ENCODE measurements around the gene ATP1A3.

ATP1A3 gene

DNA sequence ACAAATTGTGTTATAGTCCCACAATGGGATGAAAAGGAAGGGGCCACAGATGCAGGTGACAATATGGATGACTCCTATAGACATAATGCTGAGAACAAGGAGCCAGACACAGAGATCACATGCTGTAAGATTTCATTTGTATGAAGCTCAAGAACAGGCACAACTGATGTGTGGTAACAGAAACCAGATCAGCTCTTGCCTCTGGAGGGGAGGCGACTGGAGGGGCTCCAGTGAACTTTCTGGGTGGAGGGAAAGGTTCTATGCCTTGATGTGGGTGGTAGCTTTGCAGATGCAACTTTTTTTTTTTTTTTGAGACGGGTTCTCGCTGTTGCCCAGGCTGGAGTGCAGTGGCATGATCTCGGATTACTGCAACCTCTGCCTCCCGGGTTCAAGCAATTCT lies 28.9 kb downstream of the ATP1A3 start:
- Histone ChIP-seq H3K27ac (ENCODE audit: poor library complexity, severe bottlenecking) (no peak overlapping the region), H3K36me3 (ENCODE audit: low read depth) (no peaks in the 10 kb centered on the region), H3K9me3 (ENCODE audit: severe bottlenecking) (no peaks in the 10 kb centered on the region), H3K4me1 (ENCODE audit: insufficient read depth, poor library complexity, severe bottlenecking) (no peaks in the 10 kb centered on the region), H3K27me3 (ENCODE audit: insufficient read depth, poor library complexity, severe bottlenecking) (no peaks in the 10 kb centered on the region), H3K4me3 (ENCODE audit: severe bottlenecking) (no peak overlapping the region)
- no peak for DNase-seq (ENCODE audit: low spot score)
- ATAC-seq (ENCODE audit: low read depth) = no peak
- TF ChIP-seq CTCF (IDR thresholded peaks at IDR 0.05; ENCODE audit: poor library complexity, severe bottlenecking) = no peak

DNA sequence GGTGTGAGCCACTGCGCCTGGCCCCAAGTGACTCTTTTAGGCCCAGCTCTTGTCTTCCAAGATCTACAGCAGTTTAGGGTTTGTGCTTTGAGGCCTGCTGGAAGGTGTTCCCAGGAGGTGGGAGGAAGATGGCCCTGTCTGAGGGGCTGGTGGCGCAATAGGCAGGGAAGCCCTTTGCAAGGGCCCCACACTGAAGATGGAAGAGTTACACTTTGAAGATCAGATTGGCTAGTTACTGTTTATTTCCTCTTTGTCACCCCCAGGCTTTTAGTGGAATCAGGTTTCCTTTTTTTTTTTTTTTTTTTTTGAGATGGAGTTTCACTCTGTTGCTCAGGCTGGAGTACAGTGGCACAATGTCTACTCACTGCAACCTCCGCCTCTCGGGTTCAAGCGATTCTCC lies 33.1 kb downstream of the ATP1A3 start:
- no peak for ATAC-seq (ENCODE audit: low read depth)
- no peaks in the 10 kb centered on the region for H3K9me3 ChIP-seq (ENCODE audit: severe bottlenecking)
- H3K4me1 ChIP-seq (ENCODE audit: insufficient read depth, poor library complexity, severe bottlenecking) = peaks cover 7% of the 10 kb centered on the region
- H3K4me3 ChIP-seq (ENCODE audit: severe bottlenecking) = no peak overlapping the region
- no peaks in the 10 kb centered on the region for H3K27me3 ChIP-seq (ENCODE audit: insufficient read depth, poor library complexity, severe bottlenecking)
- H3K36me3 ChIP-seq (ENCODE audit: low read depth) = peaks cover 5% of the 10 kb centered on the region; the same call in 1 of the 2 replicates
- DNase-seq (ENCODE audit: low spot score) = no peak
- H3K27ac ChIP-seq (ENCODE audit: poor library complexity, severe bottlenecking) = no peak overlapping the region
- TF ChIP-seq CTCF (IDR thresholded peaks at IDR 0.05; ENCODE audit: poor library complexity, severe bottlenecking) = no peak

DNA sequence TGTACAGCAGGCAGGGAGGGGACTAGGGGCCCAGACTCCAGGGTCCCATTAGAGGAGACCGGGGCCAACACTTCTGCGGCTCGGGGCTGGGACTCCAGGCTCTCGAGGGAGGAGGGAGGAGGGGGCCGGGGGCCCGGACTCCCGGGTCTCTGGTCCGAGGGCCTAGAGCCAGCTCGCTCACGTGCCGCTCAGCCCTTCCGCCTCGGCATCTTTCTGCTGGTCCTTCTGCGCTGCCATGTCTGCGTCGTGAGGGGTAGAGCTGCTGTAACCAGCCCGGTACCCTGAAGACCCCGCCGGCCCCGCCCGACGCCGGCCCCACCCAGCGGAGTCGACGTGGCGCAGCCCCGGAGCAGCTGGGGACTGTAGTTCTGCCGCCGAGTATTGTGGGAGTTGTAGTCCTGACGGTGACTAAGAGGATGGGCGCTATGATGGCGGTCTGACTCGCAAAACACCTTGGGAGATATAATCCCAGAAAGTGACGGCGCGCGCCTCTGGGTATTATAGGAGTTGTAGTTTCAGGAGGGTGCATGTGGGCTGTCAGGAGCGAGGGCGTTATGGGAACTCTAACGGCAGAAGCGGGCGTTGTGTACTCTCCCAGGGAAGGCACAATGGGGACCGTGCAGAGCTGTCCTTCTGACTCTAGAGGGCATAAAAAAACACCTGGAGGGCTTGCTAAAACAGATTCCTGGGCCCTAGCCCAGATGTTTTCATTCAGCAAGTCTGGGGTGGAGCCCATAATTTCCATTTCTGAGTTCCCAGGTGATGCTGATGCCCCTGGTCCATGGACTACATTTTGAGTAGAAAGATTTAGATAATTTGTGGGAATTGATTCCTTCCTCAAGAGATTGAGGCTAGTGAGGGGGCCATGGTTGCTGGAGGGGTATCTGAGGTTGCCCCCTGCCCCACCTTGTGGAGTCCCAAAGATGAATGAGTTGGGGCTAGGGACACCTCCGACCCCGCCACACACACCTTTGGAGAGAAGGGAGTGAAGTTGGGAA lies 34.7 kb downstream of the ATP1A3 start, which contains the start of gene RABAC1:
TSS of gene RABAC1 (minus strand) at position 266 of the 998 bp plus-strand sequence. CDS start at position 237, 29 bp downstream.
- Histone ChIP-seq H3K4me1 (ENCODE audit: insufficient read depth, poor library complexity, severe bottlenecking) (peaks cover 7% of the 10 kb centered on the region), H3K27me3 (ENCODE audit: insufficient read depth, poor library complexity, severe bottlenecking) (no peaks in the 10 kb centered on the region), H3K27ac (ENCODE audit: poor library complexity, severe bottlenecking) (peak within 1 kb of the TSS; percentile 41), H3K36me3 (ENCODE audit: low read depth) (peaks cover 5% of the 10 kb centered on the region; the same call in 1 of the 2 replicates), H3K9me3 (ENCODE audit: severe bottlenecking) (no peaks in the 10 kb centered on the region), H3K4me3 (ENCODE audit: severe bottlenecking) (peak within 1 kb of the TSS; percentile 72)
- peak; percentile 25 for TF ChIP-seq CTCF (IDR thresholded peaks at IDR 0.05; ENCODE audit: poor library complexity, severe bottlenecking)
- peak; percentile 90 for DNase-seq (ENCODE audit: low spot score)
- ATAC-seq (ENCODE audit: low read depth) = peak; percentile 82

GRCh38 chr19:41958367-41959055 lies 35.5 kb downstream of the ATP1A3 start:
- TF ChIP-seq CTCF (IDR thresholded peaks at IDR 0.05; ENCODE audit: poor library complexity, severe bottlenecking) = no peak
- peak; percentile 74 for ATAC-seq (ENCODE audit: low read depth)
- Histone ChIP-seq H3K27me3 (ENCODE audit: insufficient read depth, poor library complexity, severe bottlenecking) (no peaks in the 10 kb centered on the region), H3K4me3 (ENCODE audit: severe bottlenecking) (peak overlapping the region; percentile 72), H3K27ac (ENCODE audit: poor library complexity, severe bottlenecking) (peak overlapping the region; percentile 41), H3K9me3 (ENCODE audit: severe bottlenecking) (no peaks in the 10 kb centered on the region), H3K36me3 (ENCODE audit: low read depth) (peaks cover 5% of the 10 kb centered on the region; the same call in 1 of the 2 replicates), H3K4me1 (ENCODE audit: insufficient read depth, poor library complexity, severe bottlenecking) (peaks cover 7% of the 10 kb centered on the region)
- DNase-seq (ENCODE audit: low spot score) = peak; percentile 87
